ENCODE measurements around the gene G0S2.
"Not testable (repeated sequence)": the region's sequence is repeated elsewhere in the genome, so short reads cannot be mapped to it uniquely, and the experiment has no call there.

DNA sequence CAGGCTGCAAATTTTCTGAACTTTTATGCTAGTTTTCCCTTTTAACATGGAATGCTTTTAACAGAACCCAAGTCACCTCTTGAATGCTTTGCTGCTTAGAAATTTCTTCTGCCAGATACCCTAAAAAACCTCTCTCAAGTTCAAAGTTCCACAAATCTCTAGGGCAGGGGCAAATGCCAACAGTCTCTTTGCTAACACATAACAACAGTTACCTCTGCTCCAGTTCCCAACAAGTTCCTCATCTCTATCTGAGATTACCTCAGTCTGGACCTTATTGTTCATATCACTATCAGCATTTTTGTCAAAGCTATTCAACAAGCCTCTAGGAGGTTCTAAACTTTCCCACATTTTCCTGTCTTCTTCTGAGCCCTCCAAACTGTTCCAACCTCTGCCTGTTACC is 25.5 kb downstream of the G0S2 start:
- not testable (repeated sequence) for TF ChIP-seq CTCF (IDR thresholded peaks at IDR 0.05; ENCODE audit: low read depth, low read length, missing input control); TAF1 (conservative IDR thresholded peaks at IDR 0.05); EGR1 (IDR thresholded peaks at IDR 0.05; ENCODE audit: low read depth in 2 of 2)
- peak in 1 of 2 donors; percentile 18 for TF ChIP-seq JUND (IDR thresholded peaks at IDR 0.05)
